ENCODE results near the gene CLEC1B.
"Not testable (repeated sequence)": the region's sequence is repeated elsewhere in the genome, so short reads cannot be mapped to it uniquely, and the experiment has no call there.

The CLEC1B gene

GRCh38 chr12:10031321-10031720, 32.4 kb upstream of the CLEC1B start:
- Histone ChIP-seq H3K27ac (no peak overlapping the region), H3K9ac (no peak overlapping the region), H2AFZ (no peak overlapping the region), H3K4me3 (ENCODE audit: low read depth, low read length) (no peak overlapping the region), H3K36me3 (ENCODE audit: control insufficient read depth, insufficient read depth, low read length) (no peaks in the 10 kb centered on the region), H3K9me3 (ENCODE audit: control insufficient read depth, low read length) (no peaks in the 10 kb centered on the region), H3K4me1 (no peaks in the 10 kb centered on the region), H3K27me3 (ENCODE audit: control insufficient read depth, insufficient read depth, low read length) (no peaks in the 10 kb centered on the region), H3K4me2 (ENCODE audit: low read length) (no peak overlapping the region), H3K79me2 (no peaks in the 10 kb centered on the region)
- no peak for TF ChIP-seq CTCF (IDR thresholded peaks at IDR 0.05)

GRCh38 chr12:10030446-10030845, 31.5 kb upstream of the CLEC1B start, which contains the start of gene CLEC9A:
TSS of gene CLEC9A (plus strand) at chr12:10030682. CDS start at chr12:10052688, 22,006 bp downstream.
- no peaks in the 10 kb centered on the region for H3K27me3 ChIP-seq (ENCODE audit: control insufficient read depth, insufficient read depth, low read length)
- no peaks in the 10 kb centered on the region for H3K4me1 ChIP-seq
- no peak within 1 kb of the TSS for H3K9ac ChIP-seq
- H3K27ac ChIP-seq: no peak within 1 kb of the TSS
- H3K4me2 ChIP-seq (ENCODE audit: low read length): no peak within 1 kb of the TSS
- no peak for TF ChIP-seq CTCF (IDR thresholded peaks at IDR 0.05)
- H3K79me2 ChIP-seq: no peaks in the 10 kb centered on the region
- H3K36me3 ChIP-seq (ENCODE audit: control insufficient read depth, insufficient read depth, low read length): no peaks in the 10 kb centered on the region
- H2AFZ ChIP-seq: no peak within 1 kb of the TSS
- no peak within 1 kb of the TSS for H3K4me3 ChIP-seq (ENCODE audit: low read depth, low read length)
- no peaks in the 10 kb centered on the region for H3K9me3 ChIP-seq (ENCODE audit: control insufficient read depth, low read length)

- Histone ChIP-seq H3K36me3 (ENCODE audit: control insufficient read depth, insufficient read depth, low read length) (no peaks in the 10 kb centered on the region), H3K9ac (no peak overlapping the region), H3K4me3 (ENCODE audit: low read depth, low read length) (no peak overlapping the region), H3K27ac (no peak overlapping the region), H3K9me3 (ENCODE audit: control insufficient read depth, low read length) (no peaks in the 10 kb centered on the region), H3K79me2 (no peaks in the 10 kb centered on the region), H3K27me3 (ENCODE audit: control insufficient read depth, insufficient read depth, low read length) (no peaks in the 10 kb centered on the region), H2AFZ (no peak overlapping the region), H3K4me2 (ENCODE audit: low read length) (no peak overlapping the region), H3K4me1 (no peaks in the 10 kb centered on the region)
- TF ChIP-seq CTCF (IDR thresholded peaks at IDR 0.05): no peak
Measured at GRCh38 chr12:10027721-10028120, 28.8 kb upstream of the CLEC1B start.

- no peak overlapping the region for H3K4me3 ChIP-seq (ENCODE audit: low read depth, low read length)
- no peak overlapping the region for H3K4me2 ChIP-seq (ENCODE audit: low read length)
- H3K9ac ChIP-seq: no peak overlapping the region
- H3K79me2 ChIP-seq: no peaks in the 10 kb centered on the region
- no peak overlapping the region for H2AFZ ChIP-seq
- TF ChIP-seq CTCF (IDR thresholded peaks at IDR 0.05): no peak
- no peaks in the 10 kb centered on the region for H3K27me3 ChIP-seq (ENCODE audit: control insufficient read depth, insufficient read depth, low read length)
- no peak overlapping the region for H3K27ac ChIP-seq
- no peaks in the 10 kb centered on the region for H3K9me3 ChIP-seq (ENCODE audit: control insufficient read depth, low read length)
- H3K36me3 ChIP-seq (ENCODE audit: control insufficient read depth, insufficient read depth, low read length): no peaks in the 10 kb centered on the region
- H3K4me1 ChIP-seq: no peaks in the 10 kb centered on the region
Measured at GRCh38 chr12:10027311-10027710, 28.4 kb upstream of the CLEC1B start.

- not testable (repeated sequence) for H3K4me3 ChIP-seq (ENCODE audit: low read depth, low read length); H3K79me2 ChIP-seq; H3K4me2 ChIP-seq (ENCODE audit: low read length); H2AFZ ChIP-seq; H3K9ac ChIP-seq; H3K9me3 ChIP-seq (ENCODE audit: control insufficient read depth, low read length); H3K4me1 ChIP-seq; H3K27me3 ChIP-seq (ENCODE audit: control insufficient read depth, insufficient read depth, low read length); H3K36me3 ChIP-seq (ENCODE audit: control insufficient read depth, insufficient read depth, low read length); H3K27ac ChIP-seq
Measured at GRCh38 chr12:10026666-10027065, 27.7 kb upstream of the CLEC1B start.

Data from parathyroid adenoma (tissue), 2 donors.